ENCODE data around the gene LY86. TPM values are rescaled to one million over a fixed set of nuclear protein-coding genes. Genes with fewer than 3 reads are reported as not detected.

LY86 gene
- total RNA-seq, 8 experiments from 2014 or later = not detected

DNA sequence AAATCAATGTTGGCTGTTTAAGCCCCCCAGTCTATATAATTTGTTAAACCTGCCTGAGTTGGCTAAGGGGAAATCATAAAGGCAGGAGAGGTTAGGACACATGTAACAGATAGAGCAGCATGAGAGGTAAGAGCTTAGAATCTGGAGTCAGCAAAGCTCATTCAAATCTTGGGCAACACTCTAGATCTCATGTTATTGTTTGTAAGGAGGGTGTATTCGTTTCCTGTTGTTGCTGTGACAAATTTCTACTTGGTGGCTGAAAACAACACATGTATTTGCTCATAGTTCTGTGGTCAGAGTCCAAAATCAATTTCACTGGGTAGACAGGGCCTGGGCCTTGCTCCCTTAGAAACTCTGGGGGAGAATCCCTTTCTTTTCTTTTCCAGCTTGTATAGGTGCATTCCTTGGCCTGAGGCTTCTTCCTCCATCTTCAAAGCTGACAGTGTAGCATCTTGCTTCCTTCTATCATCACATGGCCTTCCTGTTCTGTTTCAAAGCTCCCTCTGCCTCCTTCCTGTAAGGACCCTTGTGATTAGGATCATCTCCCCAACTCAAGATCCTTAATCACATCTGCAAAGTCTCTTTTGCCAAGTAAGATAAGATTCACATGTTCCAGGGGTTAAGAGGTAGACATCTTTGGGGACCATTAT lies 4.4 kb downstream of the LY86 start:
- no peaks in the 10 kb centered on the region for H3K4me1 ChIP-seq (replicated peaks in 1 of 2)
- ATAC-seq (replicated peaks in 6 of 8) = no peak
- no peak overlapping the region for H3K4me3 ChIP-seq
- in situ Hi-C loops (cut with MboI; ENCODE audit: low pct_unique_long_range_greater_than_20kb in 2 of 9, low sequenced_read_pairs in 9 of 9, unreplicated experiment in 9 of 9) = no loop called here
- 0 to 80% (median 29%) methylated on average over 1 of the region's 1 CpG; no CpG with 5 or more reads in 4 of the 10 experiments for WGBS, 10 experiments
- no peak overlapping the region for H3K27ac ChIP-seq

GRCh38 chr6:6593867-6594468 lies 5.4 kb downstream of the LY86 start:
- H3K27ac ChIP-seq = no peak overlapping the region
- H3K4me3 ChIP-seq = no peak overlapping the region
- 0 to 75% (median 31%) methylated on average over 1 to 5 of the region's 5 CpGs for WGBS, 10 experiments
- in situ Hi-C loops (cut with MboI; ENCODE audit: low pct_unique_long_range_greater_than_20kb in 2 of 9, low sequenced_read_pairs in 9 of 9, unreplicated experiment in 9 of 9) = no loop called here
- no peaks in the 10 kb centered on the region for H3K4me1 ChIP-seq (replicated peaks in 1 of 2)
- peak in 3 of 8 experiments; percentile 77 to 96 (median 79) for ATAC-seq (replicated peaks in 6 of 8)

DNA sequence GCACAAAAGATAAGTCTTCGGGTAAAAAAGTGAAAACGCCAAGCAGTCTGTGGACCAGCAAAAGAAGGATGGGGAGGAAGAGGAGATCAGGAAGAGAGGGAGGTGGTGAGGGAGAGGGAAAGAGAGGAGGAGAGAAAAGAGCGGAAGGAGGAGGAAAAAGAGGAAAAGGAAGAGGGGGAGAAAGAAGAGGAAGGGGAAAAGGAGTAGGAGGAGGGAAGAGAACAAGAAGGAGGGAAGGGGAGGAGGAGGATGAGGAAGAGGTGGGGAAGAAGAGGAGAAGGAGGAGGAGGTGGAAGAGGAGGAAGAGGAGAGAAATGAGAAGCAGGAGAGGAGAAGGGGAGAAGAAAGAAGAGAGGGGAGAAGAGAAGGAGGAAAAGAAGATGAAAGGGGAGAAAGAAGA lies 6.5 kb downstream of the LY86 start:
- Histone ChIP-seq H3K4me1 (replicated peaks in 1 of 2) (no peaks in the 10 kb centered on the region), H3K4me3 (no peak overlapping the region), H3K27ac (no peak overlapping the region)
- in situ Hi-C loops (cut with MboI; ENCODE audit: low pct_unique_long_range_greater_than_20kb in 2 of 9, low sequenced_read_pairs in 9 of 9, unreplicated experiment in 9 of 9) = no loop called here
- 55 to 100% (median 89%) methylated on average over 2 to 3 of the region's 3 CpGs; no CpG with 5 or more reads in 2 of the 10 experiments for WGBS, 10 experiments
- no peak for ATAC-seq (replicated peaks in 6 of 8)

DNA sequence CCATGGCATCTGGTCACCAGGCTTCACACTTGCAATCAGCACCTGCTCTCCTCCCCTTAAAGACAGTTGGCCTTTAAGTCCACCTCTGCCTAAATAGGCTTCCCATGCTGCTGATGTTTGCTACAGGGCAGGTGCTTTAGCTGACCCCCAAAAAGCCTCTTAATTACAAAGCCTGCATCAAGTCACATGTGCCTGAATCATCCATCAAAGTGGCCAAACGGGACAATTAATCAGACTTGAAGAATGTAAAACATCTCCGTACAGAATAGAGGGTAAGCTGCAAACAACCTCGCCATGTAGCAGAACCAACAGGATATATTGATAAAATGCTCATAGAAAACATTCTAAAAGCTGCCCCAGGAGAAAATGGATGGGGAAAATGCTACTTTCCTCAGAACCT lies 7.4 kb downstream of the LY86 start:
- no peaks in the 10 kb centered on the region for H3K4me1 ChIP-seq (replicated peaks in 1 of 2)
- 53 to 100% (median 68%) methylated on average over 1 to 3 of the region's 3 CpGs; no CpG with 5 or more reads in 2 of the 10 experiments for WGBS, 10 experiments
- in situ Hi-C loops (cut with MboI; ENCODE audit: low pct_unique_long_range_greater_than_20kb in 2 of 9, low sequenced_read_pairs in 9 of 9, unreplicated experiment in 9 of 9) = no loop called here
- H3K4me3 ChIP-seq = no peak overlapping the region
- H3K27ac ChIP-seq = no peak overlapping the region
- ATAC-seq (replicated peaks in 6 of 8) = no peak

GRCh38 chr6:6596529-6597328 lies 8.2 kb downstream of the LY86 start:
- WGBS, 10 experiments = 40 to 88% (median 70%) methylated on average over 1 to 11 of the region's 14 CpGs
- no peak overlapping the region for H3K27ac ChIP-seq
- ATAC-seq (replicated peaks in 6 of 8) = no peak
- in situ Hi-C loops (cut with MboI; ENCODE audit: low pct_unique_long_range_greater_than_20kb in 2 of 9, low sequenced_read_pairs in 9 of 9, unreplicated experiment in 9 of 9) = no loop called here
- H3K4me3 ChIP-seq = no peak overlapping the region
- no peaks in the 10 kb centered on the region for H3K4me1 ChIP-seq (replicated peaks in 1 of 2)

GRCh38 chr6:6597682-6598081 lies 9.2 kb downstream of the LY86 start:
- Histone ChIP-seq H3K4me3 (no peak overlapping the region), H3K27ac (no peak overlapping the region), H3K4me1 (replicated peaks in 1 of 2) (no peaks in the 10 kb centered on the region)
- in situ Hi-C loops (cut with MboI; ENCODE audit: low pct_unique_long_range_greater_than_20kb in 2 of 9, low sequenced_read_pairs in 9 of 9, unreplicated experiment in 9 of 9) = no loop called here
- no peak for ATAC-seq (replicated peaks in 6 of 8)
- WGBS, 10 experiments = 8 to 89% (median 80%) methylated on average over 1 to 4 of the region's 5 CpGs; no CpG with 5 or more reads in 1 of the 10 experiments

- in situ Hi-C loops (cut with MboI; ENCODE audit: low pct_unique_long_range_greater_than_20kb in 2 of 9, low sequenced_read_pairs in 9 of 9, unreplicated experiment in 9 of 9) = no loop called here
- no peak overlapping the region for H3K27ac ChIP-seq
- no peak for ATAC-seq (replicated peaks in 6 of 8)
- 10 to 100% (median 83%) methylated on average over 1 to 4 of the region's 4 CpGs; no CpG with 5 or more reads in 3 of the 10 experiments for WGBS, 10 experiments
- H3K4me1 ChIP-seq (replicated peaks in 1 of 2) = no peaks in the 10 kb centered on the region
- no peak overlapping the region for H3K4me3 ChIP-seq
Measured at GRCh38 chr6:6599468-6599873, 11.0 kb downstream of the LY86 start.

GRCh38 chr6:6600875-6601274 lies 12.4 kb downstream of the LY86 start:
- H3K27ac ChIP-seq = no peak overlapping the region
- no peak overlapping the region for H3K4me3 ChIP-seq
- no peaks in the 10 kb centered on the region for H3K4me1 ChIP-seq (replicated peaks in 1 of 2)
- WGBS, 10 experiments = 25 to 83% (median 50%) methylated on average over 1 to 3 of the region's 4 CpGs; no CpG with 5 or more reads in 1 of the 10 experiments
- no peak for ATAC-seq (replicated peaks in 6 of 8)
- in situ Hi-C loops (cut with MboI; ENCODE audit: low pct_unique_long_range_greater_than_20kb in 2 of 9, low sequenced_read_pairs in 9 of 9, unreplicated experiment in 9 of 9) = no loop called here

DNA sequence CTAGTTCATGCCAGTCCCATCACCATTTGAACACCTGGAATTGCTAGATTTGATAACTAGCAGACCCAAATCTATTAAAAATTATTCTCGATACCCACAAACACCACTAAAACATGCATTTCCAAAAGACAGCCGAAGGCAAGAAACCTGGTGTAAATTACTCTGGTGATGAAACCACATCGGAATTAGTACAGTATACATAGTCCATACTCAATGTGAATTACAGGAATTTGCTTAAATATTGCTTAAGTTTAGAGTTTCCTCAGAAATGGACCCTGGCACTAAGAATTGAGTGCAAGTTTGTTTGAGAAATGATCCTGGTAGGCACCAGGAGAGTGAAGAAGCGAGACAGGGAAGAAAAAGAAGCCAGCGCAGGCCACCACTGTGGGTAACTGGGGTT lies 13.7 kb downstream of the LY86 start:
- in situ Hi-C loops (cut with MboI; ENCODE audit: low pct_unique_long_range_greater_than_20kb in 2 of 9, low sequenced_read_pairs in 9 of 9, unreplicated experiment in 9 of 9) = no loop called here
- H3K4me3 ChIP-seq = no peak overlapping the region
- peak in 1 of 8 experiments; percentile 88 for ATAC-seq (replicated peaks in 6 of 8)
- no peak overlapping the region for H3K27ac ChIP-seq
- H3K4me1 ChIP-seq (replicated peaks in 1 of 2) = no peaks in the 10 kb centered on the region
- WGBS, 10 experiments = 6 to 100% (median 94%) methylated on average over 1 to 5 of the region's 5 CpGs; no CpG with 5 or more reads in 3 of the 10 experiments

- H3K4me1 ChIP-seq (replicated peaks in 1 of 2) = no peaks in the 10 kb centered on the region
- WGBS, 10 experiments = 0 to 88% (median 56%) methylated on average over 1 of the region's 1 CpG; no CpG with 5 or more reads in 1 of the 10 experiments
- no peak overlapping the region for H3K4me3 ChIP-seq
- no peak overlapping the region for H3K27ac ChIP-seq
- in situ Hi-C loops (cut with MboI; ENCODE audit: low pct_unique_long_range_greater_than_20kb in 2 of 9, low sequenced_read_pairs in 9 of 9, unreplicated experiment in 9 of 9) = no loop called here
- ATAC-seq (replicated peaks in 6 of 8) = no peak
Measured at GRCh38 chr6:6603317-6603716, 14.8 kb downstream of the LY86 start.

GRCh38 chr6:6604015-6604414 lies 15.5 kb downstream of the LY86 start:
- in situ Hi-C loops (cut with MboI; ENCODE audit: low pct_unique_long_range_greater_than_20kb in 2 of 9, low sequenced_read_pairs in 9 of 9, unreplicated experiment in 9 of 9) = no loop called here
- Histone ChIP-seq H3K4me3 (no peak overlapping the region), H3K27ac (no peak overlapping the region), H3K4me1 (replicated peaks in 1 of 2) (no peaks in the 10 kb centered on the region)
- no peak for ATAC-seq (replicated peaks in 6 of 8)

- ATAC-seq (replicated peaks in 6 of 8) = no peak
- WGBS, 10 experiments = 19 to 93% (median 67%) methylated on average over 1 to 3 of the region's 3 CpGs
- in situ Hi-C loops (cut with MboI; ENCODE audit: low pct_unique_long_range_greater_than_20kb in 2 of 9, low sequenced_read_pairs in 9 of 9, unreplicated experiment in 9 of 9) = no loop called here
- H3K4me3 ChIP-seq = no peak overlapping the region
- H3K4me1 ChIP-seq (replicated peaks in 1 of 2) = no peaks in the 10 kb centered on the region
- H3K27ac ChIP-seq = no peak overlapping the region
Measured at GRCh38 chr6:6604566-6604965, 16.0 kb downstream of the LY86 start.

GRCh38 chr6:6605873-6606272 lies 17.4 kb downstream of the LY86 start:
- WGBS, 10 experiments = 51 to 100% (median 84%) methylated on average over 3 to 10 of the region's 13 CpGs; no CpG with 5 or more reads in 3 of the 10 experiments
- no peaks in the 10 kb centered on the region for H3K4me1 ChIP-seq (replicated peaks in 1 of 2)
- no peak for ATAC-seq (replicated peaks in 6 of 8)
- in situ Hi-C loops (cut with MboI; ENCODE audit: low pct_unique_long_range_greater_than_20kb in 2 of 9, low sequenced_read_pairs in 9 of 9, unreplicated experiment in 9 of 9) = no loop called here
- H3K4me3 ChIP-seq = no peak overlapping the region
- no peak overlapping the region for H3K27ac ChIP-seq
